HEK293 (cell line): Measurements from ENCODE around the gene TICRR.

Experiments
- CTCF ChIA-PET: fragments of 350-600 bp; formaldehyde crosslinking; extraction: SDS; loops from one replicate; lab custom pipeline; 2021; ENCODE audit warnings: antibody characterized with exemption; lab: Yijun Ruan, JAX
- POLR2A ChIA-PET: fragments of 300-600 bp; formaldehyde crosslinking; extraction: SDS; loops from one replicate; lab custom pipeline; 2020; ENCODE audit warnings: antibody characterized with exemption, inconsistent platforms; lab: Yijun Ruan, JAX
- H3K27ac ChIP-seq: fragments of 200-500 bp; sonication (Bioruptor generic); 2 replicates; pipeline ENCODE4 v1.5.1; 2014; ENCODE audit warnings: low read depth, low read length, control low read depth, inconsistent platforms; ENCODE audit errors: extremely low read depth
- H3K36me3 ChIP-seq, 2 experiments: fragments of 200-500 bp in 1 of 2; sonication (Bioruptor generic) in 1 of 2; 1 replicate in 1 of 2; 2 replicates in 1 of 2; pipeline ENCODE4 v1.5.1; 2014 to 2017; ENCODE audit warnings: inconsistent platforms in 2 of 2, low read length in 2 of 2; ENCODE audit not compliant: control insufficient read depth in 2 of 2, insufficient read depth in 1 of 2
- H3K4me1 ChIP-seq: fragments of 200-500 bp; sonication (Bioruptor generic); 2 replicates; pipeline ENCODE4 v1.5.1; 2014; ENCODE audit warnings: mild to moderate bottlenecking, low read length, inconsistent platforms; ENCODE audit not compliant: control insufficient read depth, insufficient read depth
- H3K4me3 ChIP-seq: 2 replicates; pipeline ENCODE4 v1.5.1; 2011; ENCODE audit warnings: low read depth, mild to moderate bottlenecking, control low read depth, low read length, moderate library complexity
- H3K9me3 ChIP-seq: fragments of 200-500 bp; sonication (Bioruptor generic); 2 replicates; pipeline ENCODE4 v1.5.1; 2014; ENCODE audit warnings: low read depth, low read length, inconsistent platforms; ENCODE audit not compliant: control insufficient read depth, insufficient read depth
- BCL11B ChIP-seq: fragments of 450-650 bp; formaldehyde crosslinking; IDR thresholded peaks from 2 replicates; pipeline ENCODE4 v1.5.1; 2016; ENCODE audit warnings: low read depth, missing biosample characterization, missing genetic modification characterization
- GLIS2 ChIP-seq: fragments of 450-650 bp; formaldehyde crosslinking; IDR thresholded peaks from 2 replicates; pipeline ENCODE4 v1.5.1; 2016; ENCODE audit warnings: missing biosample characterization, missing genetic modification characterization
- PRDM10 ChIP-seq: fragments of 450-650 bp; formaldehyde crosslinking; IDR thresholded peaks from 2 replicates; pipeline ENCODE4 v1.5.1; 2016; ENCODE audit warnings: missing biosample characterization, missing genetic modification characterization
- RBAK ChIP-seq: fragments of 450-650 bp; formaldehyde crosslinking; IDR thresholded peaks from 2 replicates; pipeline ENCODE4 v1.5.1; 2016; ENCODE audit warnings: missing biosample characterization, missing genetic modification characterization
- SP2 ChIP-seq: fragments of 450-650 bp; formaldehyde crosslinking; IDR thresholded peaks from 2 replicates; pipeline ENCODE4 v1.5.1; 2016; ENCODE audit warnings: missing biosample characterization, missing genetic modification characterization
- ZBTB26 ChIP-seq: fragments of 450-650 bp; formaldehyde crosslinking; optimal IDR thresholded peaks from 2 replicates; pipeline ENCODE3; 2016; ENCODE audit warnings: missing biosample characterization, mild to moderate bottlenecking, missing genetic modification characterization
- ZNF148 ChIP-seq: fragments of 450-650 bp; formaldehyde crosslinking; IDR thresholded peaks from 2 replicates; pipeline ENCODE4 v1.5.0; 2017; ENCODE audit warnings: missing biosample characterization, missing genetic modification characterization, borderline replicate concordance
- ZNF211 ChIP-seq: fragments of 450-650 bp; formaldehyde crosslinking; IDR thresholded peaks from 2 replicates; pipeline ENCODE4 v1.5.1; 2016; ENCODE audit warnings: low read depth, missing biosample characterization, missing genetic modification characterization
- ZNF214 ChIP-seq: fragments of 450-650 bp; formaldehyde crosslinking; IDR thresholded peaks from 2 replicates; pipeline ENCODE4 v1.5.1; 2017; ENCODE audit warnings: missing biosample characterization, mild to moderate bottlenecking, missing genetic modification characterization, borderline replicate concordance
- ZNF280D ChIP-seq: fragments of 450-650 bp; formaldehyde crosslinking; IDR thresholded peaks from 2 replicates; pipeline ENCODE4 v1.5.1; 2016; ENCODE audit warnings: missing biosample characterization, missing genetic modification characterization
- ZNF302 ChIP-seq: fragments of 450-650 bp; formaldehyde crosslinking; IDR thresholded peaks from 2 replicates; pipeline ENCODE4 v1.5.1; 2016; ENCODE audit warnings: missing biosample characterization, missing genetic modification characterization, low read depth
- ZNF354C ChIP-seq: fragments of 450-650 bp; formaldehyde crosslinking; IDR thresholded peaks from 2 replicates; pipeline ENCODE4 v1.5.1; 2016; ENCODE audit warnings: missing biosample characterization, missing genetic modification characterization, low read depth, borderline replicate concordance
- ZNF629 ChIP-seq: fragments of 450-650 bp; formaldehyde crosslinking; IDR thresholded peaks from 2 replicates; pipeline ENCODE4 v1.5.1; 2017; ENCODE audit warnings: missing biosample characterization, missing genetic modification characterization

TICRR gene

GRCh38 chr15:89649716-89650115, 74.4 kb downstream of the TICRR start:
- POLR2A ChIA-PET: no interaction called here
- Histone ChIP-seq H3K9me3 (no peaks in the 10 kb centered on the region), H3K4me3 (no peak overlapping the region), H3K4me1 (peaks cover 5% of the 10 kb centered on the region; the same call in 1 of the 2 replicates)
- TF ChIP-seq ZNF354C (tag by site-specific recombination) (no peak), GLIS2 (no peak), ZNF629 (no peak), RBAK (tag by site-specific recombination) (no peak), ZNF302 (tag by site-specific recombination) (no peak), PRDM10 (tag by site-specific recombination) (no peak), SP2 (tag by site-specific recombination) (no peak), ZNF148 (tag by site-specific recombination) (no peak), BCL11B (tag by site-specific recombination) (no peak), ZNF280D (tag by site-specific recombination) (no peak), ZNF214 (tag by site-specific recombination) (no peak)
- TF ChIP-seq, all 188 proteins: peak for 0
- H3K36me3 ChIP-seq: peaks cover 14 to 73% of the 10 kb centered on the region in 2 experiments; a peak in 2 of 3 replicates
- H3K27ac ChIP-seq: no peak overlapping the region
- CTCF ChIA-PET: interaction anchor here (0.6 to 1.0 kb wide), 3 partner anchors 9 to 98 kb away, joined by 3 read pairs; no protein-coding TSS in a partner anchor

- TF ChIP-seq ZBTB26 (tag by site-specific recombination) (peak; percentile 8), ZNF211 (no peak)
- TF ChIP-seq, all 188 proteins: peak for 1
- no peak overlapping the region for H3K27ac ChIP-seq
- peaks cover 8% of the 10 kb centered on the region; the same call in 1 of the 2 replicates for H3K4me1 ChIP-seq
- ChIA-PET POLR2A (no interaction called here), CTCF (no interaction called here)
- no peaks in the 10 kb centered on the region for H3K9me3 ChIP-seq
- no peak overlapping the region for H3K4me3 ChIP-seq
- H3K36me3 ChIP-seq: peaks cover 7 to 49% of the 10 kb centered on the region in 2 experiments; a peak in 2 of 3 replicates
Observed at GRCh38 chr15:89652131-89652530, 76.9 kb downstream of the TICRR start.
